WTC11 (cell line): ENCODE data around the gene TMBIM6. TPM values are rescaled to one million over a fixed set of nuclear protein-coding genes. Genes with fewer than 3 reads are reported as not detected.

Experiments used
- ATAC-seq: fragments of 200-7000 bp; cut with Tn5 transposase; 2 replicates; pipeline ENCODE4 v1.10.0; 2021; ENCODE audit warnings: mild to moderate bottlenecking, moderate library complexity
- CTCF ChIA-PET: fragments of 300-600 bp; sonication (Branson Sonifier 250); formaldehyde crosslinking; loops from one replicate; lab custom pipeline; 2021; ENCODE audit warnings: antibody characterized with exemption; lab: Charles Lee
- POLR2A ChIA-PET: fragments of 350-600 bp; sonication (Branson Sonifier 250); formaldehyde crosslinking; loops from one replicate; lab custom pipeline; 2021; ENCODE audit warnings: antibody characterized with exemption; lab: Charles Lee
- DNase-seq: peaks from one replicate; pipeline ENCODE4 v3.0.0; 2021; ENCODE audit warnings: low spot score
- H3K27ac Mint-ChIP-seq: 2 replicates; pipeline ENCODE4 v1.8.0; 2021; ENCODE audit warnings: mixed read lengths
- H3K27me3 Mint-ChIP-seq: 2 replicates; pipeline ENCODE4 v1.8.0; 2021; ENCODE audit warnings: low read depth, mild to moderate bottlenecking, moderate library complexity, mixed read lengths
- H3K36me3 Mint-ChIP-seq: 2 replicates; pipeline ENCODE4 v1.8.0; 2021; ENCODE audit warnings: mixed read lengths
- H3K4me1 Mint-ChIP-seq: 2 replicates; pipeline ENCODE4 v1.8.0; 2022; ENCODE audit warnings: mixed read lengths
- H3K4me3 Mint-ChIP-seq: 2 replicates; pipeline ENCODE4 v1.8.0; 2021; ENCODE audit warnings: mild to moderate bottlenecking, moderate library complexity, mixed read lengths
- H3K9me3 Mint-ChIP-seq: 2 replicates; pipeline ENCODE4 v1.8.0; 2021; ENCODE audit warnings: mixed read lengths
- ATF2 ChIP-seq: sonication (generic); formaldehyde crosslinking; IDR thresholded peaks from 2 replicates; pipeline ENCODE4 v1.8.1; 2022; ENCODE audit warnings: low read depth, missing genetic modification reagents, borderline replicate concordance
- CDX4 ChIP-seq: fragments of 250-450 bp; sonication (Bioruptor Pico); IDR thresholded peaks from 2 replicates; pipeline ENCODE4 v1.9.0; 2021; ENCODE audit warnings: moderate library complexity, mild to moderate bottlenecking, inconsistent platforms, borderline replicate concordance
- ESRRA ChIP-seq: sonication (generic); formaldehyde crosslinking; IDR thresholded peaks from 2 replicates; pipeline ENCODE4 v1.8.1; 2022; ENCODE audit warnings: mild to moderate bottlenecking, missing genetic modification reagents, borderline replicate concordance
- FOXP4 ChIP-seq: sonication (generic); formaldehyde crosslinking; IDR thresholded peaks from 2 replicates; pipeline ENCODE4 v1.8.0; 2022; ENCODE audit warnings: mild to moderate bottlenecking, missing genetic modification reagents
- JAZF1 ChIP-seq: fragments of 250-450 bp; sonication (Bioruptor Pico); IDR thresholded peaks from 2 replicates; pipeline ENCODE4 v1.9.0; 2021; ENCODE audit warnings: moderate library complexity, mild to moderate bottlenecking, inconsistent platforms
- MLX ChIP-seq: sonication (generic); formaldehyde crosslinking; IDR thresholded peaks from 2 replicates; pipeline ENCODE4 v1.8.1; 2023; ENCODE audit warnings: mild to moderate bottlenecking, missing genetic modification reagents, moderate library complexity
- NFATC4 ChIP-seq: fragments of 250-450 bp; sonication (Bioruptor Pico); IDR thresholded peaks from 2 replicates; pipeline ENCODE4 v1.9.0; 2021; ENCODE audit warnings: mild to moderate bottlenecking
- NR1H2 ChIP-seq: sonication (generic); formaldehyde crosslinking; IDR thresholded peaks from 2 replicates; pipeline ENCODE4 v1.9.0; 2021; ENCODE audit warnings: mild to moderate bottlenecking, moderate library complexity, missing genetic modification reagents
- NR2C2 ChIP-seq: sonication (generic); formaldehyde crosslinking; IDR thresholded peaks from 2 replicates; pipeline ENCODE4 v1.8.0; 2022; ENCODE audit warnings: mild to moderate bottlenecking, missing genetic modification reagents
- NR3C1 ChIP-seq: sonication (generic); formaldehyde crosslinking; conservative IDR thresholded peaks from 2 replicates; pipeline ENCODE4 v1.8.1; 2023; ENCODE audit warnings: low read depth, mild to moderate bottlenecking, missing genetic modification reagents
- SOX15 ChIP-seq: fragments of 250-450 bp; sonication (Bioruptor Pico); IDR thresholded peaks from 2 replicates; pipeline ENCODE4 v1.9.0; 2021; ENCODE audit warnings: mild to moderate bottlenecking
- TEAD4 ChIP-seq: sonication (generic); formaldehyde crosslinking; IDR thresholded peaks from 2 replicates; pipeline ENCODE4 v1.8.0; 2022; ENCODE audit warnings: mild to moderate bottlenecking, missing genetic modification reagents
- ZBTB43 ChIP-seq: sonication (generic); formaldehyde crosslinking; IDR thresholded peaks from 2 replicates; pipeline ENCODE4 v1.8.1; 2023; ENCODE audit warnings: mild to moderate bottlenecking, missing genetic modification reagents
- ZMAT4 ChIP-seq: fragments of 250-450 bp; sonication (Bioruptor Pico); IDR thresholded peaks from 2 replicates; pipeline ENCODE4 v1.9.0; 2021; ENCODE audit warnings: mild to moderate bottlenecking
- ZNF121 ChIP-seq: sonication (generic); formaldehyde crosslinking; IDR thresholded peaks from 2 replicates; pipeline ENCODE4 v1.8.0; 2023; ENCODE audit warnings: missing genetic modification reagents
- ZNF219 ChIP-seq: sonication (generic); formaldehyde crosslinking; IDR thresholded peaks from 2 replicates; pipeline ENCODE4 v1.8.0; 2023; ENCODE audit warnings: missing genetic modification reagents, mild to moderate bottlenecking, borderline replicate concordance
- total RNA-seq: library from RNA; stranded (reverse); gene quantifications from 3 replicates; pipeline ENCODE4 v1.2.3, GENCODE V29; 2021

The TMBIM6 gene
- total RNA-seq, 1 experiment from 2014 or later: 402 TPM

- H3K4me1 Mint-ChIP-seq: peaks cover 42% of the 10 kb centered on the region
- CTCF ChIA-PET: interaction anchor here (0.6 to 2.1 kb wide), 7 partner anchors 12 to 1247 kb away, joined by 3 to 10 read pairs (median 4); partner anchors contain the start of gene TMBIM6
- H3K27ac Mint-ChIP-seq: peak overlapping the region; percentile 19; the same call in 1 of the 2 replicates
- no peak for ATAC-seq
- no peak for DNase-seq
- no peak for TF ChIP-seq ZBTB43 (CRISPR knock-in tag)
- TF ChIP-seq ZNF219: no peak
- no peak for TF ChIP-seq NR2C2 (CRISPR knock-in tag)
- no peak for TF ChIP-seq NR1H2 (CRISPR knock-in tag)
- TF ChIP-seq ESRRA (CRISPR knock-in tag): no peak
- no peak for TF ChIP-seq FOXP4 (CRISPR knock-in tag)
- TF ChIP-seq SOX15 (CRISPR knock-in tag): no peak
- TF ChIP-seq ATF2: no peak
- TF ChIP-seq MLX: no peak
- TF ChIP-seq NFATC4 (CRISPR knock-in tag): no peak
- no peak for TF ChIP-seq NR3C1 (CRISPR knock-in tag)
- TF ChIP-seq JAZF1: no peak
- no peak for TF ChIP-seq CDX4 (CRISPR knock-in tag)
- no peak for TF ChIP-seq TEAD4
- TF ChIP-seq, all 79 proteins: peak for 0
- H3K27me3 Mint-ChIP-seq: no peaks in the 10 kb centered on the region
- H3K36me3 Mint-ChIP-seq: peaks cover 3% of the 10 kb centered on the region; the same call in 1 of the 2 replicates
- POLR2A ChIA-PET: interaction anchor here (1.9 to 2.2 kb wide), 3 partner anchors 13 to 21 kb away, joined by 5 to 7 read pairs (median 5); partner anchors contain the start of gene NCKAP5L
- H3K9me3 Mint-ChIP-seq: no peaks in the 10 kb centered on the region
- H3K4me3 Mint-ChIP-seq: no peak overlapping the region
Measured at GRCh38 chr12:49807991-49808580, 66.7 kb downstream of the TMBIM6 start.

- Mint-ChIP-seq H3K36me3 (peaks cover 3% of the 10 kb centered on the region; the same call in 1 of the 2 replicates), H3K9me3 (no peaks in the 10 kb centered on the region), H3K27me3 (no peaks in the 10 kb centered on the region), H3K4me1 (peaks cover 42% of the 10 kb centered on the region), H3K27ac (peak overlapping the region; percentile 90), H3K4me3 (no peak overlapping the region)
- POLR2A ChIA-PET: interaction anchor here (1.9 to 2.2 kb wide), 3 partner anchors 12 to 20 kb away, joined by 5 to 7 read pairs (median 5); partner anchors contain the start of gene NCKAP5L
- peak; percentile 36 for DNase-seq
- CTCF ChIA-PET: interaction anchor here (0.6 to 2.1 kb wide), 9 partner anchors 11 to 1248 kb away, joined by 3 to 10 read pairs (median 3); partner anchors contain the start of gene TMBIM6
- ATAC-seq: peak; percentile 9; the same call in 1 of the 2 replicates
- TF ChIP-seq ZNF121 (CRISPR knock-in tag) (peak; percentile 56; the same call in 1 of the 2 replicates), ZMAT4 (CRISPR knock-in tag) (no peak), NR3C1 (CRISPR knock-in tag) (0 out of 2 replicates have a peak, but pooled peaks have one; percentile 23)
Measured at GRCh38 chr12:49808686-49809380, 67.5 kb downstream of the TMBIM6 start.
